Stimulated activated CD8-positive, alpha-beta memory T cell treated with anti-CD3 and anti-CD28 coated beads, Interleukin-2, amount 100 ng/mL, for 48 hours (primary cell): ENCODE data around the gene TRIO.

Experiments
- DNase-seq, 2 donors: peaks; one replicate each; pipeline ENCODE4 v3.0.0-alpha.2; 2020; ENCODE audit warnings: low read depth in 2 of 2

TRIO gene

GRCh38 chr5:14265570-14265969, 122.4 kb downstream of the TRIO start:
- no peak for DNase-seq

GRCh38 chr5:14266171-14266570, 123.0 kb downstream of the TRIO start:
- no peak for DNase-seq

GRCh38 chr5:14266686-14267085, 123.5 kb downstream of the TRIO start:
- DNase-seq, result no peak

- DNase-seq, result no peak
These were observed 124.2 kb downstream of the TRIO start for GRCh38 chr5:14267166-14267838.

GRCh38 chr5:14267991-14268708, 125.0 kb downstream of the TRIO start:
- DNase-seq, result no peak

- DNase-seq, result no peak
These were observed 125.6 kb downstream of the TRIO start for GRCh38 chr5:14268738-14269137.

GRCh38 chr5:14269395-14269794, 126.3 kb downstream of the TRIO start:
- no peak for DNase-seq

- no peak for DNase-seq
These were observed 127.1 kb downstream of the TRIO start for GRCh38 chr5:14270209-14270702.

GRCh38 chr5:14272548-14273205, 129.5 kb downstream of the TRIO start:
- DNase-seq, result no peak

- no peak for DNase-seq
These were observed 130.1 kb downstream of the TRIO start for GRCh38 chr5:14273207-14273767.

- DNase-seq, result no peak
These were observed 133.2 kb downstream of the TRIO start for GRCh38 chr5:14276380-14276779.

GRCh38 chr5:14277385-14278320, 134.5 kb downstream of the TRIO start:
- no peak for DNase-seq

- no peak for DNase-seq
These were observed 137.2 kb downstream of the TRIO start for GRCh38 chr5:14280294-14280854.

GRCh38 chr5:14281746-14282181, 138.6 kb downstream of the TRIO start:
- peak in 1 of 2 donors; percentile 10 for DNase-seq

GRCh38 chr5:14283139-14283538, 140.0 kb downstream of the TRIO start:
- no peak for DNase-seq

GRCh38 chr5:14284392-14285148, 141.4 kb downstream of the TRIO start:
- no peak for DNase-seq

- DNase-seq, result no peak
These were observed 142.9 kb downstream of the TRIO start for GRCh38 chr5:14286007-14286406.

- no peak for DNase-seq
These were observed 143.7 kb downstream of the TRIO start for GRCh38 chr5:14286574-14287421.
